K562 (cell line): ENCODE measurements around the gene IMP4. TPM values are rescaled to one million over a fixed set of nuclear protein-coding genes. Genes with fewer than 3 reads are reported as not detected.

ENCODE experiments used
- ATF1 ChIP-seq, 2 experiments: fragments of 450-650 bp in 1 of 2; IDR thresholded peaks; 2 replicates each; pipeline ENCODE4 v1.6.1; 2016; ENCODE audit warnings: missing compliant biosample characterization in 1 of 2, missing genetic modification characterization in 1 of 2
- BRD4 ChIP-seq: fragments of 200-600 bp; sonication (generic); IDR thresholded peaks from 2 replicates; pipeline ENCODE4 v1.6.1; 2017; ENCODE audit warnings: inconsistent platforms
- HMGXB4 ChIP-seq: sonication (generic); formaldehyde crosslinking; IDR thresholded peaks from 2 replicates; pipeline ENCODE4 v1.8.1; 2023; ENCODE audit warnings: mild to moderate bottlenecking, missing genetic modification reagents
- L3MBTL2 ChIP-seq: fragments of 450-650 bp; IDR thresholded peaks from 2 replicates; pipeline ENCODE4 v1.6.1; 2016; ENCODE audit warnings: mild to moderate bottlenecking, moderate library complexity
- MYBL2 ChIP-seq, 2 experiments: fragments of 450-650 bp in 1 of 2; sonication (generic) in 1 of 2; formaldehyde crosslinking in 1 of 2; IDR thresholded peaks; 2 replicates each; pipeline versions ENCODE4 v1.6.1 to v1.8.1; 2017 to 2022; ENCODE audit warnings: borderline replicate concordance in 1 of 2, inconsistent platforms in 1 of 2, low read depth in 1 of 2, mild to moderate bottlenecking in 1 of 2, missing genetic modification reagents in 1 of 2, moderate library complexity in 1 of 2
- NKRF ChIP-seq: fragments of 450-650 bp; IDR thresholded peaks from 2 replicates; pipeline ENCODE4 v1.6.1; 2016; ENCODE audit warnings: borderline replicate concordance
- NR3C1 ChIP-seq: sonication (generic); formaldehyde crosslinking; IDR thresholded peaks from 2 replicates; pipeline ENCODE4 v1.8.1; 2022; ENCODE audit warnings: missing genetic modification reagents
- PHF20 ChIP-seq: fragments of 450-650 bp; IDR thresholded peaks from 2 replicates; pipeline ENCODE4 v1.6.1; 2018; ENCODE audit not compliant: partially characterized antibody
- RUNX1 ChIP-seq: sonication (generic); IDR thresholded peaks from 2 replicates; pipeline ENCODE4 v1.6.1; 2016; ENCODE audit warnings: antibody characterized with exemption, low read depth
- SIN3B ChIP-seq: fragments of 450-650 bp; IDR thresholded peaks from 2 replicates; pipeline ENCODE4 v1.6.1; 2017; ENCODE audit warnings: low read depth, mild to moderate bottlenecking, moderate library complexity
- SIX5 ChIP-seq, 2 experiments: IDR thresholded peaks; 2 replicates each; pipeline ENCODE4 v1.6.1; 2011; ENCODE audit warnings: low read length in 2 of 2, borderline replicate concordance in 1 of 2, low read depth in 1 of 2, mild to moderate bottlenecking in 1 of 2, moderate library complexity in 1 of 2; ENCODE audit not compliant: insufficient read depth in 1 of 2
- SUPT5H ChIP-seq: fragments of 450-650 bp; IDR thresholded peaks from 2 replicates; pipeline ENCODE4 v1.6.1; 2016
- TBP ChIP-seq: optimal IDR thresholded peaks from 2 replicates; pipeline ENCODE3; 2011; ENCODE audit warnings: low read depth, low read length, improper control_type of control experiment
- TCF3 ChIP-seq: sonication (generic); formaldehyde crosslinking; IDR thresholded peaks from 2 replicates; pipeline ENCODE4 v1.4.0; 2020; ENCODE audit warnings: mild to moderate bottlenecking, missing genetic modification reagents
- ZNF174 ChIP-seq: fragments of 250-450 bp; sonication (Bioruptor Pico); IDR thresholded peaks from 2 replicates; pipeline ENCODE4 v1.4.0; 2020; ENCODE audit warnings: mild to moderate bottlenecking
- ZNF609 ChIP-seq: sonication (generic); formaldehyde crosslinking; IDR thresholded peaks from 2 replicates; pipeline ENCODE4 v1.8.1; 2023; ENCODE audit warnings: missing genetic modification reagents, mild to moderate bottlenecking, borderline replicate concordance
- polyA plus RNA-seq, 8 experiments: library from polyadenylated mRNA; depleted of rRNA in 4 of 8; stranded (reverse) in 5 of 8; unstranded in 3 of 8; fragments of >200 nt; fragmentation: Nextera tagmentation in 2 of 8; fragmentation: Illumina TruSeq in 1 of 8; extraction: Ambion mirVana in 2 of 8; extraction: Trizol in 1 of 8; gene quantifications; 2 replicates each; pipeline versions ENCODE4 v1.2.1 to v1.2.3, GENCODE V29; 2011 to 2014; ENCODE audit warnings: inconsistent platforms in 1 of 8, missing spikeins in 1 of 8
- total RNA-seq, 7 experiments: library from RNA; depleted of rRNA in 6 of 7; stranded (reverse); fragments of >200 nt in 6 of 7; fragmentation: Illumina TruSeq in 2 of 7; extraction: Trizol in 2 of 7; gene quantifications; 2 replicates each; pipeline versions ENCODE4 v1.2.1 to v1.2.3, GENCODE V29; 2011 to 2021; ENCODE audit warnings: low replicate concordance in 1 of 7
- TF ChIP-seq, protein P1 (sequence below): sonication (generic); formaldehyde crosslinking; IDR thresholded peaks from 2 replicates; pipeline ENCODE4 v1.8.0; 2023; ENCODE audit warnings: mild to moderate bottlenecking, missing genetic modification reagents

The IMP4 gene
- total and polyA plus RNA-seq, 9 of the 15 experiments (the other 6 are each of a cell fraction or from before 2014, with no cell fraction given), result 35.4 to 209 (median 100.0) TPM

- TF ChIP-seq PHF20 (peak; percentile 37), ZNF174 (CRISPR knock-in tag) (no peak), TBP (peak; percentile 79), NR3C1 (CRISPR knock-in tag) (0 out of 2 replicates have a peak, but pooled peaks have one; percentile 31), L3MBTL2 (peak; percentile 81), SIN3B (peak; percentile 55; the same call in 1 of the 2 replicates), MYBL2 (IDR thresholded peaks at IDR 0.05; ENCODE audit: low read depth) (no peak), MYBL2 (CRISPR knock-in tag; IDR thresholded peaks at IDR 0.05; ENCODE audit: borderline replicate concordance) (no peak), HMGXB4 (CRISPR knock-in tag) (0 out of 2 replicates have a peak, but pooled peaks have one; percentile 19), ATF1 (CRISPR knock-in tag; IDR thresholded peaks at IDR 0.05) (no peak), ATF1 (tag; IDR thresholded peaks at IDR 0.05) (peak; percentile 89), SIX5 (IDR thresholded peaks at IDR 0.05; ENCODE audit: borderline replicate concordance in 1 of 2, insufficient read depth in 1 of 2, low read depth in 1 of 2, low read length in 2 of 2) (no peak), SUPT5H (peak; percentile 65), ZNF609 (CRISPR knock-in tag) (peak; percentile 72; the same call in 1 of the 2 replicates), RUNX1 (no peak), NKRF (peak; percentile 47; the same call in 1 of the 2 replicates), TCF3 (CRISPR knock-in tag) (peak; percentile 34), BRD4 (0 out of 2 replicates have a peak, but pooled peaks have one; percentile 77)
- TF ChIP-seq, protein P1, sequence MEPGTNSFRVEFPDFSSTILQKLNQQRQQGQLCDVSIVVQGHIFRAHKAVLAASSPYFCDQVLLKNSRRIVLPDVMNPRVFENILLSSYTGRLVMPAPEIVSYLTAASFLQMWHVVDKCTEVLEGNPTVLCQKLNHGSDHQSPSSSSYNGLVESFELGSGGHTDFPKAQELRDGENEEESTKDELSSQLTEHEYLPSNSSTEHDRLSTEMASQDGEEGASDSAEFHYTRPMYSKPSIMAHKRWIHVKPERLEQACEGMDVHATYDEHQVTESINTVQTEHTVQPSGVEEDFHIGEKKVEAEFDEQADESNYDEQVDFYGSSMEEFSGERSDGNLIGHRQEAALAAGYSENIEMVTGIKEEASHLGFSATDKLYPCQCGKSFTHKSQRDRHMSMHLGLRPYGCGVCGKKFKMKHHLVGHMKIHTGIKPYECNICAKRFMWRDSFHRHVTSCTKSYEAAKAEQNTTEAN (CRISPR knock-in tag), result no peak
Observed at GRCh38 chr2:130372055-130372832, 29.5 kb downstream of the IMP4 start (continued).
